Raji (cell line): Measurements from ENCODE around the gene SLC39A11.

Experiments
- POLR2A ChIP-seq: IDR thresholded peaks from 2 replicates; pipeline ENCODE4 v1.6.1; 2011; ENCODE audit warnings: low read depth, low read length, control low read depth; ENCODE audit not compliant: insufficient read depth

SLC39A11 gene

DNA sequence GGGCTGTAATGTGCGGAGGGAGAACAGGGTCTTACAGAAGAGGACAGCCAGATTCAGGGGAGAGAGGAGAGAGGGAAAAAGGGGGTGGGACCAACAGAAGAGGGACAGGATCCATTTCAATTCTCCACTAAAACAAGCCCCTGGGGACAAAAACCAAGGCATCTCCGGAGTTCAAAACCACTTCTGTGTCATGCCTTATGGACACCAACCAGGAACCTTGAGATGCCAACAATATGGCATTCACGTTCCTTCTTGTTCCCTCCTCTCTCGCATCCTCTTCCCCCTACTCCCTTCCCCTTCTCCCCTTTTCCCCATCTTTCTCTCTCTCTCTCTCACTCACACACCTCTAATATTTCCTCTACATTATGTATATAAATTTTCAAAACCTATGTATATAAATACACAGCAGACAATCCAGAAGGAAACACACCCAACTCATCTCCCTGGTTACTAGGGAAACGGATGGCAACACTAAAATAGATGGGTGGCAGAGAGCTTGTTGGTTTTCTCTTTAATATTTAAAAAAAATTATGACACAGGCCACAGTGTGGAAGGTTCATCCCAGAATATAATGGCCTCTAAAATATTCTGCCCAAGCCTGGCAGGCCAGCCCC lies 123.1 kb downstream of the SLC39A11 start:
- TF ChIP-seq POLR2A, result no peak

DNA sequence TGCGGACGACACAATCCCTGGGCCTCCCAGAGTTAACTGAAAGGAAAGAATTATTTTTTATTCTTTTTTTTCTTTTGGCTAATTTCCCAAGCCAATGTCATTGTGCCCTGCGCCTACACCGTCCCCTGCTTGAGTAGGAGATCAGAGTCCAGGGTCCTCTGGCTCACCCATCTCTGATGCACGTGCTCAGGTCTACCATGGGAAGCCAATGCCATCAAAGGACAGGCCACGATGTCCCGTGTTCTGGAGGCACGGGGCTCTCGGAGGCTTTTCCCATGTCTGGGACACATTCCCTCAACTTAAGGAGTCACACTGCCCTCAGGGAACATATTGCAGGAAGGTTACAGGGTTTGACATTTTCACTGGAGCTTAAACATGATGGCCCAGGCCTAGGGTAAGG lies 123.7 kb downstream of the SLC39A11 start:
- no peak for TF ChIP-seq POLR2A

DNA sequence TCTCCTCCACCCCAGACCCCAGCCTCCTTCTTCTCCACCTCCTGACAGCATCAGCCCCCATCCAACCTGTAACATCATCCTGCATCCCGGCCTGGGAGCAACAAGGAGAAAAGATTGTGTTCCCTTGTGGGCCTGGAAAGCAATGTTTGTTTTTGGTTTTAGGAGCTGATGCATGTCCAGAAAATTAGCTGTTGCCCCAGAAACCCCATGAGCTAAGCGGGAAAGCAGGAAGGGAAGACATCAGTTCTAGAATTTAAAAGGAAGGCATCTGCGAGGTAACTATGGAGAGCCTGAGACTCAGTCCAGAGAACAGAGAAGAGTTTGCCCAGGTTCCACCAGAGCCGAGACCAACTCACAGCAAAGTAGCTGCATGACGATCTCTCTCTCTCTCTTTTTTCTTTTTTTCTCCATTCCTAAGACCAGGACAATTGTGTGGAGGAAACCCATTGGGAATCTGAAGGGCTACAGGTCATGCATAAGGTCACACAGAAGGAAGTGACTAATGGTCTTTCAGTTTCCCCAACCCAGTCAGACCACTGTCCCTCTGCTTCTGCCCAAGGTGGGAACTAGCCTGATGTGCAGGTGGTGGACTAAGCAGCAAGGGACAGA lies 124.4 kb downstream of the SLC39A11 start:
- TF ChIP-seq POLR2A, result no peak

DNA sequence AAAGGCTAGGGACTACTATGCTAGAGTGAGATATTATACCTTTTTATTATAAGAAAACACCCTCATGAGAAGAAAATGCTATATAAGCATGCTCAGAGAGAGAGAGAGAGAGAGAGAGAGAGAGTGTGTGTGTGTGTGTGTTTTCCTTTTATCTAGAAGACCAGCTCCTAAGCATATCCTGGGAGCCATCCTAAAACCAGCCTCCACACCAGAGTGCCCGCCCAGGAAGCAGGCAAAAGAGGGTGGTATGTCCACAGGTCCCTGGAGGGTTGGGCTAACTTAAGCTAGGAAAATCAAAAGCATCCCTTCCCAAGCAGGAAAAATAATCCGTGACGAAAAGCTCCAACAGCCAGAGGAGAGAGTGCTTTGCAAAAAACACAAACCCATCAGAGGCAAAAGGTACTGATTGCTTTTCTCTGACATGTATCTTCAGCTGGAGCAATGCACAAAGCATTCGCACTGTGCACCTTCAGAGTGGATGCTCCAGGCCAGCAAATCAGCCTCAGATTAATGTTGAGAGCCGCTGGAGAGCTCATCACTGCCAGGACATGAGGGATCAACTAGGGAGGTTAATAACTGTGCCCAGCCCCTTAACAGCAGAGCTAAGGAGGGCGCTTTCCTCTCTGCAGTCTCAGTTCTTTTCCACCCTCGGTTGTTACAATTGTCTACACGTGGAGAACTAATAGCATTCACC lies 125.1 kb downstream of the SLC39A11 start:
- no peak for TF ChIP-seq POLR2A

DNA sequence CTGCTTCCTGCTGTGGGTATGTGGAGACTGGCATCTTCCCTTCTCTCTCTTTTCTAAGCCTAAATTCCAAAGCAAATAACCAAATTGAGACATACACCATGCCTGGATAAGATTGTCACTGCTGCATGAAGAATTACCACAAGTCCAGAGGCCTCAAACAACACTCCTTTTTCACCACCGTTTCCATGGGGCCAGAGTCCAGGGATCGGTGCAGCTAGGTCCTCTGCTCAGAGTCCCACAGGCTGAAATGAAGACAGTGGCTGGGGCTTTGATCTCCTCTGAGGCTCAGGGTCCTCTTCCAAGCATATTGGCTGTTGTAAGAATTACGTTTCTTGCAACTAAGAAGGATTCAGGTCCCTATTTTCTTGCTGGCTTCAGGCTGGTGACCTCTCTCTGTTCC lies 130.4 kb downstream of the SLC39A11 start:
- no peak for TF ChIP-seq POLR2A

DNA sequence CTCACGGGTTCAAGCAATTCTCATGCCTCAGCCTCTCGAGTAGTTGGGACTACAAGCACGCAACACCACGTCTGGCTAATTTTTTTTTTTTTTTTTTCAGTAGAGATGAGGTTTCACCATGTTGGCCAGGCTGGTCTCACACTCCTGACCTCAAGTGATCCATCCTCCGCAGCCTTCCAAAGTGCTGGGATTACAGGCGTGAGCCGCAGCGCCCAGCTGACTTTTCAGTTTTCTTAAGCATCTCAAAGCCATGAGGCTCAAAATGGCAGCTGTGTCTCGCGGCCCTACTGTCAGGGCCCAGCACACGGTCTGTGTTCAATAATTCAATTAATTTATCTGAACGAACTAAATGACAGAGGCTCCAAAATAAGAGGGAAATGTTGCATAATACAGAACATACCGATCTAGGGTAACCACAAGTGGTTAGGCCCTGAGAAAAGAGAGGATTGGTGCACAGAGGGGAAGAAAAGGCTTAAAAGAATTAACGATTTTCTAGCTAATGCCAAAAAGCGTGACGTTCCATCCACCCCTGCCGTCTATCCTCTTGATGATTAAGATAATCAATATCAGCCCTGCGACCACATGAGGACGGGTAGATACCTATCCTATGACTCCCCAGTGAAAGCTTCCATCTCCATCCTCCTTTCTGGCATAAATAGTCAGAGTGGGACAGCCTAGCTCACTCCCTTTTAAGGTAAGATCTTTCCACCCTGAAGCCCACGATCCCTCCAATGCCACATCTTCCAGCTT lies 136.9 kb downstream of the SLC39A11 start:
- TF ChIP-seq POLR2A, result no peak

DNA sequence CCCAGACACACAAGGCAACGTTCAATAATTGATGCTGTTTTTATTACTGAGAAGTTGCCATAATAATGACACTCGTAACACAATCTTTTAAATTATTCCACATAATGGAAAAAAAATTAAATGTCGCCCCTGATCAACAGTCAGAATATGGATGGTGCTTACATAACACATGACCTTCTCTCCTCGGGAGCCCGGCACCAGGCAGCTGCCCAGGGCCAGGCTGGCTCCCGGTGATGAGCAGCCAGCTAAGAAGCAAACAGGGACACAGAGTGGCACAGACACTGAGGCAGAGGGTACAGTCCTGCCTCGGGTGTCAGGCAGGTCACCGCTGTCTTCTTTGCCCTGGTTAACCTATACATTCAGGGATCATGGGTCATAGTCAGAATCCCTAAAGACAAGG lies 137.9 kb downstream of the SLC39A11 start:
- no peak for TF ChIP-seq POLR2A

DNA sequence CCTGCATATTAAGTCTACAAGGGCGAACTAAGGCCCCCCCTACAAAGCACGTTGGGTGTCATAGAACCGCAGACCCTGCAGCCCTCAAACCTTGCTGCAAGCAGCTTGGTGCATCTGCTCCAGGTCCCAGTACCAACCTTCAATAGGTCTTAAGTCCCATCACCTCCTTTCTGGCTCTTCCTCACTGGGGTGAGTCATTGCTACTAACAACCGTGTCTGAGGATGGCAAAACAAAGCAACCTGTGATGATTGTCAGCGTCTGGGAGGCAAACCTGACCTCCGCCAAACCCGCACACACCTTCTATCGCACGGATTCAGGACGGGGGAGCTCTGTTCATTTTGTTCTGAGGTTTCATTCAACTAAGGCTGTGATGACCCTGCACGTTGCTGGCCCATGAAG lies 138.9 kb downstream of the SLC39A11 start:
- TF ChIP-seq POLR2A, result no peak

DNA sequence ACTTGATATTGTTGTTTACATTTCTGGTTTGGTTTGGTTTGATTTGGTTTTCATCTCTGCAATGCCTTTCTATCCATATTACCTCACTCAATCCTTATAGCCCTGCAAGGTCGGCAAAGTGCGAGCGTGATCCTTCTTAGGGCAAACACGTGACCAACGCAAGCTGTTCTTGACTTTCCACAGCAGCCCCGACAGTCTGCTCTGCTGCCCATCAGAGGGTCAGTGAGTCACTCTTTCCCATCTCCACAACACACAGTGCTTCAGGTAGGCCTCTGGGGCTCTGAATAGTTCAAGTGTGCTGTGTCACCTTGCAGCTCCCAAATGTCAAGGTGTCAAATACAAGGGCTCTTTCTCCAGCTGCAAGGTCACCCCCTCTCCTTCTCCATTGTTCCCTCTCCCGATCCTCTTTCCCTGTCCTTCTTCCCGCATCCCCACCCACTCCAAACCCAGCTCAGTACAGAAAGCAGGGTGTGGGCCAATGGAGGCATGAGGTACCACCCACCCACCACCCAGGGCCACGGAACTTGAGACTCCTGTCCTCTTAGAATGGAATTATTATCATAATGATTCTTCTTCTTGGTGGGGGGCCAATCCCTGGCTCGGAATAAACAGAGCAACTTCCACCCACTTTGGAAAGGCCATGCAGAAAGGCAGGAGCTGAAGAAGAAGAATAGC lies 139.7 kb downstream of the SLC39A11 start:
- no peak for TF ChIP-seq POLR2A

DNA sequence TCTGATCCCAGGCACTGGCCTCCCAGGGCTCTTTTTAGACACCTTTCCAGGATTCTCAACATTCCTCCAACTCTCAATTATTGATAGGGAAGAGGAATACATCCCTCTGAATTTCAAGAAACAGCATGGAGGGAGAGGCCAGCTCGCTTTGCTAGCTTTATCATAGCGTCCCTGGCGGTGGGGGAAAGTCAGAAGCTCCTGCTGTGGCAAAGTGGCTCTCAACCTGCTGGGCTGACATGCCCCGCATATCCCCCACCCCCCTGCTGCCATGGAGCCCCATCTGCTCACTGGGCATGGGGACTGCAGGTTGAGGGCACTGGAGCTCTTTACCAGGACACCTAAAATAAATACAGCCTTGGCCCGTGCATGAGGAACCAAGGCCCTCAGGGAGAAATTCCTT lies 140.3 kb downstream of the SLC39A11 start:
- TF ChIP-seq POLR2A, result no peak

DNA sequence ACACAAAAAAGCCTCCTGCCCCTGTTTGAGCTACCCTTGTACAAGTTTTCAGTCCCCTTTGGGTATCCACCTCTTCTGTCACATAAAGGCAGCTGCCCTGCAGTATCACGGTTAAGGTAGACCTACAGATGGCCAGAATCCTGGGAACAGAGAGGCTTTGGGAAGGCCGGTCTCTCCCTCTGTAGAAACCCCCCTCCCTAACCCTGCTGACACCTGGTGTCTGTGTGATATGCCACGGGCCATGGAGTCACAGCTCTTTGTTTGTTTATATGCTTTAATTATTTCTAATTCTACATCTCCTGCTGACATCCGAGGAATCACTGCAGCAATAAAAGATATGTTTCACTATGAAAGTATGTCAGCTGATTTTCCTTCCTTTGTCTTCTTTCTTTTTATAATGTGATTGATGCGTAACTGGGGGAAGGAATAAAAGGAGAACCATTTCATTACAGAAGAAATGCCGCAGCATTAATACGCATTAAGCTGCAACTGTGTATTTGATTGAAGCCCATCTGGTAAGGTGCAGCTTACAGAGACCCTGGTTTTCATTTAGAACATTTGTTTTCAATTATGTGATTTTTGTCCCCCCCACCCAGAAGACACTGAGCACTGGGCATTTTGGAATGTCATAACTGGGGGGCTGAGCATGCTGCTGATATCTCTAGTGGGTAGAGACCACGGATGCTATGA lies 142.1 kb downstream of the SLC39A11 start:
- TF ChIP-seq POLR2A, result no peak

DNA sequence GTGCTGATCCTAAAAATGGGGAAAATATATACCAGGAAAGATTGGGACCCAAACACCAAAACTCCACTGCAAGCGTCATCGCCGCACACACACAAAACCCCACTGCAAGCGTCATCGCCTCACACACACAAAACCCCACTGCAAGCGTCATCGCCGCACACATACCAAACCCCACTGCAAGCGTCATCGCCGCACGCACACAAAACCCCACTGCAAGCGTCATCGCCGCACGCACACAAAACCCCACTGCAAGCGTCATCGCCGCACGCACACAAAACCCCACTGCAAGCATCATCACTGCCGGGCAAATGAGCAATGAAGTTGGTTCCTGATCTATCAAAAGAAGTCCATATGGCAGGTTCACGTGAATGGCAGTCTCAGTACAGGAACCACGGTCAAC lies 144.4 kb downstream of the SLC39A11 start:
- no peak for TF ChIP-seq POLR2A

DNA sequence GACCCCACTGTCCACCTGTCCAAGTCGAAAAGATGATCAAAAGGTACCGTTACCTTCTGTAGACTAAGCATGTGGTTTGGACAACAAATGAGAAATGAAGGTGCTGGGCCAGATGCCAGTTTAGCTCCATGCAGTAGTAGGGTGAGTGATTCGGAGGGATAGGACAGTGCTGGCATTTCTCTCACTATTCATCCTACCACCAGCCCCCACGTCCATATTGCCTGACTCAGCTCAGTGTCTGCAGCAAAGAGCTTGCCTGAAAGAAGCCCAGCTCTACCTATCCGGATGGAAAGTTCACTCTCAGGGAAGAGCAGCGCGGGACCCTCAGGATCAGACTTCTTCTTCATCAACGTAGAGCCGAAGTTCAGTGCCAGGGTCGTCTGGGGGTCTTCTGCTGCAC lies 145.0 kb downstream of the SLC39A11 start:
- no peak for TF ChIP-seq POLR2A

DNA sequence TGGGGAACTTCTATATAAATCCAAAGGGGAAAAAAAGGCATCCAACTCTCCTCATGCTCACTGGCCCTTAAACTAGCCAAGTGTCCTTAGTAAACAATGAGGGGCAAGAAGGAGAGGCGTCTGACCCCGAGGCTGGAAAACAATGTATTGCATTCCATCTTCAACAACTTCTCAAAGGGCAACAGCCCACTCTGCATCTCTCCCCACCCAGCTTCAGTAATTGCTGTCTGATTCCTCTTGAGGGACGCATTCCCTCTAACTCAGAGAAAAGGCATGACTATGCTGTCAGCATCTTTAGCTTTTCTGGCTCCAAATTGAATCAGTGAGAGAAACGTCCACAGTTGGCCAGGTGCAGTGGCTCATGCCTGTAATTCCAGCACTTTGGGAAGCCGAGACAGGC lies 145.8 kb downstream of the SLC39A11 start:
- TF ChIP-seq POLR2A, result no peak

DNA sequence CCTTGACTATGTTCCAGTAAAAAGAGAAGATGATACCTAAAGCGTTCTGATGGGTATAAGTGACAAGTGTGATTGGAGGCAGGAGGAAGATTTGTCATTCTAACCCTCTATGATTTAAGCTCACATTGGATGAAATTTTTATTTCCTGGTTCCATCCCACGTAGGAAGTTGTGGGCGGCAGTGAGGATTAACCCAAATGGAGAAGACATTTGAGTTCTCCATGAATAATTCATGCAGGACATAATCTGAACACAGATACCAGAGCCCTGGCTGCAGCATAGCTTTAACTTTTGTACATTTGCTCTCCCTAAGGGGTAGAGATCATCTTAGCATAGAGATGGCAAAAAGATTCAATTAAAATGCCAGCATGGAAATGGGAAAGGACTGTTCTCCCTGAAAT lies 146.3 kb downstream of the SLC39A11 start:
- no peak for TF ChIP-seq POLR2A
